SH-SY5Y (cell line): ENCODE data around the gene C11orf16.

Experiments
- GATA2 ChIP-seq: IDR thresholded peaks from 2 replicates; pipeline ENCODE4 v1.6.1; 2011; ENCODE audit warnings: mild to moderate bottlenecking, low read depth, low read length
- GATA3 ChIP-seq: IDR thresholded peaks from 2 replicates; pipeline ENCODE4 v1.6.1; 2011; ENCODE audit warnings: low read depth, mild to moderate bottlenecking, low read length, moderate library complexity

DNA sequence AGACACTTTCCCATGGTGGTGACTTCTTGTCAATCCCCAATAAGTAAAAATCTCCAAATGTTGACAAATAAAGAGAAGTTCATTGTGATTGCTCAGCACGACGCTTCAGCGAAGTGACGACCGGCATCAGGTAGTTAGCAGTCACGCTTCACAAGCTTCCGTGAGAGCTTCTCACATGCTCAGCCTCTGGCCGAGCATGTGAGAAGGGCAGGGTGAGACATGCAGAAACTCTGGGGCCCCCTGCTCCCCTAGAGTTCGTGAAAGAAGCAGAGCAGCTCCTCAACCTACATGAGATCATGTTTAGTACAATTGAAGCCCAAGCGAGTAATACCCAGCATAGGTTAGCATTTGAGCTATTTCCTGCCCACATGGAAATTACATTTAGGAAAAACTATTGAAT is 4.4 kb upstream of the C11orf16 start:
- no peak for TF ChIP-seq GATA2
- no peak for TF ChIP-seq GATA3
